ENCODE data around the gene CNOT6.

GRCh38 chr5:180454752-180455151, 39.4 kb upstream of the CNOT6 start:
- TF ChIP-seq CTCF (IDR thresholded peaks at IDR 0.05 in 4 of 5, conservative IDR thresholded peaks at IDR 0.05 in 1 of 5) (no peak), POLR2A (IDR thresholded peaks at IDR 0.05) (no peak)
